Neural crest cell (in vitro differentiated cells): ENCODE results near the gene CUBN. TPM values are rescaled to one million over a fixed set of nuclear protein-coding genes. Genes with fewer than 3 reads are reported as not detected.

ENCODE experiments used
- DNase-seq: peaks from one replicate; pipeline ENCODE4 v3.0.0; 2021; ENCODE audit warnings: low read depth, mixed read lengths, low spot score
- H3K27ac Mint-ChIP-seq: one replicate; pipeline ENCODE4 v1.8.0; 2021; ENCODE audit warnings: mild to moderate bottlenecking, mixed read lengths; ENCODE audit not compliant: unreplicated experiment
- H3K27me3 Mint-ChIP-seq: 2 replicates; pipeline ENCODE4 v1.8.0; 2021; ENCODE audit warnings: low read depth, mild to moderate bottlenecking, mixed read lengths
- H3K36me3 Mint-ChIP-seq: 2 replicates; pipeline ENCODE4 v1.8.0; 2021; ENCODE audit warnings: low read depth, mild to moderate bottlenecking, mixed read lengths
- H3K4me1 Mint-ChIP-seq: 2 replicates; pipeline ENCODE4 v1.8.0; 2021; ENCODE audit warnings: mixed read lengths
- H3K4me3 Mint-ChIP-seq: one replicate; pipeline ENCODE4 v1.8.0; 2021; ENCODE audit warnings: mild to moderate bottlenecking, mixed read lengths
- H3K9me3 Mint-ChIP-seq: 2 replicates; pipeline ENCODE4 v1.8.0; 2021; ENCODE audit warnings: mixed read lengths
- total RNA-seq: library from RNA; stranded (reverse); gene quantifications from 2 replicates; pipeline ENCODE4 v1.2.1, GENCODE V29; 2021
- TF ChIP-seq, protein P1 (sequence below): fragments of 200-600 bp; sonication (generic); conservative IDR thresholded peaks from 2 replicates; pipeline ENCODE4 v1.5.0; 2021; ENCODE audit warnings: antibody characterized with exemption, mild to moderate bottlenecking

Gene CUBN
- total RNA-seq, 1 donor from 2014 or later = 2.2 TPM

DNA sequence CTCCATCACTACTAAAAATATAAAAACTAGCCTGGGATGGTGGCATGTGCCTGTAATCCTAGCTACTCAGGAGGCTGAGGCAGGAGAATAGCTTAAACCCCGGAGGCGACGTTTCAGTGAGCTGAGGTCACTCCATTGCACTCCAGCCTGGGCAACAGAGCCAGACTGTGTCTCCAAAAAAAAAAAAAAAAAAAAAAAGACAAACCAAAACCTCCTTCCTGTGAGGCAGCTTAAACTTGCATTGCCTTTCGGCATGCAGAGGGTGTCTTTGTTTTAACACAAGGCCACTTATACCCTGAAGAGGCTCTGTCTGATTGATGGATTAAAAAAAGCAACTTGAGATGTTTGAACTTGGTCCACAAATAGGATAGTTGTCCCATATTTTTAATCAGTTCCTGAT, 184.0 kb downstream of the CUBN start:
- TF ChIP-seq, protein P1, sequence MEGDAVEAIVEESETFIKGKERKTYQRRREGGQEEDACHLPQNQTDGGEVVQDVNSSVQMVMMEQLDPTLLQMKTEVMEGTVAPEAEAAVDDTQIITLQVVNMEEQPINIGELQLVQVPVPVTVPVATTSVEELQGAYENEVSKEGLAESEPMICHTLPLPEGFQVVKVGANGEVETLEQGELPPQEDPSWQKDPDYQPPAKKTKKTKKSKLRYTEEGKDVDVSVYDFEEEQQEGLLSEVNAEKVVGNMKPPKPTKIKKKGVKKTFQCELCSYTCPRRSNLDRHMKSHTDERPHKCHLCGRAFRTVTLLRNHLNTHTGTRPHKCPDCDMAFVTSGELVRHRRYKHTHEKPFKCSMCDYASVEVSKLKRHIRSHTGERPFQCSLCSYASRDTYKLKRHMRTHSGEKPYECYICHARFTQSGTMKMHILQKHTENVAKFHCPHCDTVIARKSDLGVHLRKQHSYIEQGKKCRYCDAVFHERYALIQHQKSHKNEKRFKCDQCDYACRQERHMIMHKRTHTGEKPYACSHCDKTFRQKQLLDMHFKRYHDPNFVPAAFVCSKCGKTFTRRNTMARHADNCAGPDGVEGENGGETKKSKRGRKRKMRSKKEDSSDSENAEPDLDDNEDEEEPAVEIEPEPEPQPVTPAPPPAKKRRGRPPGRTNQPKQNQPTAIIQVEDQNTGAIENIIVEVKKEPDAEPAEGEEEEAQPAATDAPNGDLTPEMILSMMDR = no peak
- no peak for DNase-seq
- H3K4me3 Mint-ChIP-seq = no peak overlapping the region
- H3K36me3 Mint-ChIP-seq = no peaks in the 10 kb centered on the region
- H3K4me1 Mint-ChIP-seq = peaks cover 36% of the 10 kb centered on the region
- peak overlapping the region; percentile 79 for H3K27ac Mint-ChIP-seq
- no peaks in the 10 kb centered on the region for H3K9me3 Mint-ChIP-seq
- H3K27me3 Mint-ChIP-seq = no peaks in the 10 kb centered on the region

DNA sequence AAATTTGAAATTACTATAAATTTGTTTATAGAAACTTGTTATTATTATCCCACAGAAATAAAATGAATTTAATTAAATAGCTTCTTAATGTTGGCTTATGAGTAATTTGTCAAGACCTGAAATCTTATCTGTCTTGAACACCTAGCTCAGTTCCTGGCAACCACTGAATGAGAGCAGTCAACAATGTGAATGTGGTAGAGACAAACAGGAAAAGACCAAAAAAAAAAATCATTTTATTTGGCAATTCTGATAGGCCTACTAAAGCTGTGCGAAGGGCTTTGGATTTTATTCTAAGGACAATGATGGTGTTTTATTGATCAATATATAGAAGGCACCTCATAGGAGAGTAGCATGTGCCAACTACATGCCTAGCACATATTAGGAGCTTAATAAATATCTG, 184.6 kb downstream of the CUBN start:
- no peaks in the 10 kb centered on the region for H3K27me3 Mint-ChIP-seq

DNA sequence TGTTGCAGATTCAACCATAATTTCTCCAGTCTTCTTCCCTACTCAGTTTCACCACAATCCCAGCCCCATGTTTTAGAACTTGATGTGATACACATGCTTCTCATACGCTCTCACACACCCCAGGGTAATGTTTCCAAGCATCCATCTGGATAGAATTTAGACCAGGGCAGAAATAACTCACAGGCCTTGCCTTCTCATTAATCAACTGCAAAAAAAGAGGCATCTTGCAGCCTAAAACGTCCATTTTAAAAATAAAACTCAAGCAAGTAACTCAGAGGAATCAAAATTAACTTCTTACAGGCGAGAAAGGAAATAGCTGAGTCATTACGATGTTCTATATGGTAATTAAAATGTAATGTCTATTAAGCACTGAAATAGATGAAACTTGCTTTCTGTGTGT, 185.2 kb downstream of the CUBN start:
- no peak overlapping the region for H3K4me3 Mint-ChIP-seq
- peaks cover 30% of the 10 kb centered on the region for H3K4me1 Mint-ChIP-seq
- H3K27ac Mint-ChIP-seq = no peak overlapping the region
- TF ChIP-seq, protein P1 = no peak
- H3K36me3 Mint-ChIP-seq = no peaks in the 10 kb centered on the region
- H3K27me3 Mint-ChIP-seq = no peaks in the 10 kb centered on the region
- DNase-seq = no peak
- no peaks in the 10 kb centered on the region for H3K9me3 Mint-ChIP-seq

More for the DNA sequence above, 184.6 kb downstream of the CUBN start:
- Mint-ChIP-seq H3K4me1 (peaks cover 32% of the 10 kb centered on the region), H3K4me3 (no peak overlapping the region), H3K36me3 (no peaks in the 10 kb centered on the region), H3K27ac (no peak overlapping the region), H3K9me3 (no peaks in the 10 kb centered on the region)
- TF ChIP-seq, protein P1 = no peak
- DNase-seq = no peak

DNA sequence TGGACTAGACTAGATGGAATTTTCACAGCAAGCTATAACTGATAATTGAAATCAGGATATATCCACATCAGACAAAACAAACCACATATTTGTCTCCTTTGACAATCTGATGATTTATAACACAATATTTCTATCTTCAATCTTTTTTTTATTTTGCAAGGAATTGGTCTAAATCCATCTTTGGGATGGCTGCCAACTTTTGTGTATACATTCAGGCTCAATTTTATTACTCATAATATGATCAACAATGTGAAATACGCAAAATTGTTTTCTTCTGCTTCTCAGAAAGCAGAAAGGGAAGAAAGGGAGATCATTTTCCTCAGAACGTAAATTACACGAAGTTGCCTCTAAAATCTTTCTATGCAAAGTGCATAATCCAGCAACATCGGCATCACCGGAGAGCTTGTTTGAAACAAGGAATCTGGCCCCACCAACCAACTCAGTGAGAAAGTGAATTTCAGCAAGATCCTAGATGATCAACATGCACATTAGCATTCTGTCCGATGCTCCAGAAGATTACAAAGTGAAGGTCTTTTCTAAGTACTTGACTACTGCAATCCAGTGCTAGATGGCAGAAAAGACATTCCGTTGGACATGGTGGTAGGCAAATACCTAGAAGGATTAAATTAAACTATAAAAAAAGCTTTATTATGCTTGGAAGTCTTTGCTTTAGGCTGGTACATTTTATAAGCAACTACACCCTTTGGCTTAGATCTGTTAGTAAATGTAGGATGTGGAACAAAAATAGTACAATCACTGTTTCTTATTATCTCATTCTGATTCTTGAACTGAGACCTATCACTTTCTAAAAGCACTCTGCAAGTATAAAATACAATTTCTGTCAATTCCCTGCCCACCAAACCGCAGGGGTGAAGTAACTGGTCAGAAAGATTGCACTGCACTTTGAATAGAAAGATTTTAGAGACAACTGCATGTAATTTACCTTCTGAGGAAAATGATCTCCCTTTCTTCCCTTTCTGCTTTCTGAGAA, 186.0 kb downstream of the CUBN start:
- no peaks in the 10 kb centered on the region for H3K9me3 Mint-ChIP-seq
- H3K27ac Mint-ChIP-seq = peak overlapping the region; percentile 7
- no peak for DNase-seq
- no peaks in the 10 kb centered on the region for H3K36me3 Mint-ChIP-seq
- H3K27me3 Mint-ChIP-seq = no peaks in the 10 kb centered on the region
- TF ChIP-seq, protein P1 = no peak
- H3K4me3 Mint-ChIP-seq = no peak overlapping the region
- H3K4me1 Mint-ChIP-seq = peaks cover 26% of the 10 kb centered on the region

DNA sequence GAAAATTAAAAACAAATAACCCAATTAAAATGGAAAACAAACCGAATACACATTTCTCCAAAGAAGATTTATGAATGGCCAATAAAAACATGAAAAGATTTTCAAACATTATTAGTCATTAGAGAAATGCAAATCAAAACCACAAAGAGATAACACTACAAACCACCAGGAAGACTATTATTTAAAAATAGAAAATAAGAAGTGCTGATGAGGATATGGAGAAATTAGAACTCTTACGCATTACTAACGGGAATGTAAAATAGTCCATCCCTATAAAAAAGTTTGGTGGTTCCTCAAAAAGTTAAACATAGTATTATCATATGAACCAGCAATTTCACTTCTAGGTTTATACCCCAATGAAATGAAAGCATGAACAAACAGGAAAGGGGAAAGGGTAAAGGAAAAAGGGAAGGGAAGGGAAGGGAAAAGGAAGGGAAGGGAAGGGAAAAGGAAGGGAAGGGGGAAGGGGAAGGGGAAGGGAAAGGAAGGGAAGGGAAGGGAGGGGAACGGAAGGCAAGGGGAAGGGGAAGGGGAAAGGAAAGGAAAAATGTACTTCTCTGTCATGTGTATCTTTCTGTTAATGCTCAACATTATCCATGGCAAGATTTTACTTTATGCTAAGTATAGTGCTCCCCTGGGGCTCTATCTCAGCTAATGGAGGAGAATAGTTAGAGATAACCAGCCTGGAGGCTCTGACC, 187.1 kb downstream of the CUBN start:
- no peak for DNase-seq
- no peaks in the 10 kb centered on the region for H3K9me3 Mint-ChIP-seq
- peaks cover 26% of the 10 kb centered on the region for H3K4me1 Mint-ChIP-seq
- no peaks in the 10 kb centered on the region for H3K36me3 Mint-ChIP-seq
- no peak overlapping the region for H3K4me3 Mint-ChIP-seq
- no peak overlapping the region for H3K27ac Mint-ChIP-seq
- no peaks in the 10 kb centered on the region for H3K27me3 Mint-ChIP-seq
- TF ChIP-seq, protein P1 = no peak
